Measurements from ENCODE around the gene PDP2.
A peak's percentile ranks its signal among the peaks of the same experiment; 100 is the strongest.

PDP2 gene

GRCh38 chr16:66928702-66929388, 48.5 kb downstream of the PDP2 start:
- peak; percentile 68 to 78 for DNase-seq

DNA sequence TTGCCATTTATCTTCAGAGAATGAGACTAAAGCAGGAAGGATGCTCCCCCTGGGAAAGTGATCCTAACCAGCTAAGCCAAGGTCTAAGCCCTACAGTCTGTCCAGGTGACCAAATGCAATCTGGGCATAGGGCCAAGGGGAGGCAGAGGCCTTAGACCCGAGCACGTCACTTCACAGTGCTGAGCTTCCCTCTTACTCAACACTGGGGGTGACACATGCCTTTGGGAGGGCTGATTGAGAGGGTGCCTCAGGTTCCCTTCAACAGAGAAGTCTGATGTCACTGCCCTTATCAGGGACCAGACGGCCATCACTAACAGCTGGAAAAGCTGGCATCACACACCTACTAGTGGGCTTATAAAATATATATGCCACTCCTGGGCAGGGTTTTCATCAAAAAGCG, 49.9 kb downstream of the PDP2 start:
- peak; percentile 38 for TF ChIP-seq POLR2A (IDR thresholded peaks at IDR 0.05; ENCODE audit: low read length)
- TF ChIP-seq GATA1 (IDR thresholded peaks at IDR 0.05; ENCODE audit: low read depth, low read length), result no peak
- DNase-seq, result peak; percentile 86 to 94

More at GRCh38 chr16:66928702-66929388, 48.5 kb downstream of the PDP2 start:
- no peak for TF ChIP-seq GATA1 (IDR thresholded peaks at IDR 0.05; ENCODE audit: low read depth, low read length)
- TF ChIP-seq POLR2A (IDR thresholded peaks at IDR 0.05; ENCODE audit: low read length), result no peak

DNA sequence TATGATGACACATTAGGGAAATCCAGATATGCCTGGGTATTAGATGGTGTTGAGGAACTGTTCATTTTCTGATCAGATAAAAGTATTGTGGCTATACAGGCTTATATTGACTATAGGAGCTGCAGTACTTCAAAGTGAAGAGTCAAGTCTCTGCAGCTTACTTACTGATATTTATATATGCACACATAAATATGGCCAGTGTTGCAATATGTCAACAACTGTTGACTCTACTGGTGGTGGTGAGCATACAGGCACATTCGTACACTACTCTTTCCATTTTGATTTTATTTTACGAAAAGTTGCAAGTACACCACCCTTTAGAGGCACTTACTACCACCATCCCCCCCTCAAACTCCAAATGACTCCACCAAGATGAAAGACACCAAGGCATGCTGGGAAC, 51.4 kb downstream of the PDP2 start:
- no peak for DNase-seq
- no peak for TF ChIP-seq POLR2A (IDR thresholded peaks at IDR 0.05; ENCODE audit: low read length)
- no peak for TF ChIP-seq GATA1 (IDR thresholded peaks at IDR 0.05; ENCODE audit: low read depth, low read length)

DNA sequence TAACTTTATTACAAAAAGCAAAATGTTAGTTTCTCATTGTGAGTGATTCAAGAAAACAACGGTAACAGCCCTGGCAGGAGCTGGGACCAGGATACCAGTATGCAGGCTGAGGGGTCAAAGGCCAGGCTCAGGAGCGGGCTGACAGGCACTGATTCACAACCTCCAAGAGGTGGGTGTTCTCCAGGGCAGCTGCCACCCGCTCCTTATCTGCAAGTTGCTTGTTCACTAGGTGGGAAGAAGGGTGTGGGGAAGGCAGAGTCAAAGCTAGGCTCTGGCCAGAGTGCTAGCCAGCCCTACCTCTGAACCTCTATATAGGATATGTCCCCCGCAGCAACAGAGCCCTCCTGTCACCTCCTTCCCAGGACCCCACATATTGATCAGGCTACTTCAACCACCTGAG, 51.8 kb downstream of the PDP2 start:
- peak; percentile 26 to 51 for DNase-seq
- no peak for TF ChIP-seq GATA1 (IDR thresholded peaks at IDR 0.05; ENCODE audit: low read depth, low read length)
- no peak for TF ChIP-seq POLR2A (IDR thresholded peaks at IDR 0.05; ENCODE audit: low read length)

- DNase-seq, result no peak
- TF ChIP-seq GATA1 (IDR thresholded peaks at IDR 0.05; ENCODE audit: low read depth, low read length) (no peak), POLR2A (IDR thresholded peaks at IDR 0.05; ENCODE audit: low read length) (no peak)
These were observed 53.4 kb downstream of the PDP2 start for GRCh38 chr16:66933776-66934137.

DNA sequence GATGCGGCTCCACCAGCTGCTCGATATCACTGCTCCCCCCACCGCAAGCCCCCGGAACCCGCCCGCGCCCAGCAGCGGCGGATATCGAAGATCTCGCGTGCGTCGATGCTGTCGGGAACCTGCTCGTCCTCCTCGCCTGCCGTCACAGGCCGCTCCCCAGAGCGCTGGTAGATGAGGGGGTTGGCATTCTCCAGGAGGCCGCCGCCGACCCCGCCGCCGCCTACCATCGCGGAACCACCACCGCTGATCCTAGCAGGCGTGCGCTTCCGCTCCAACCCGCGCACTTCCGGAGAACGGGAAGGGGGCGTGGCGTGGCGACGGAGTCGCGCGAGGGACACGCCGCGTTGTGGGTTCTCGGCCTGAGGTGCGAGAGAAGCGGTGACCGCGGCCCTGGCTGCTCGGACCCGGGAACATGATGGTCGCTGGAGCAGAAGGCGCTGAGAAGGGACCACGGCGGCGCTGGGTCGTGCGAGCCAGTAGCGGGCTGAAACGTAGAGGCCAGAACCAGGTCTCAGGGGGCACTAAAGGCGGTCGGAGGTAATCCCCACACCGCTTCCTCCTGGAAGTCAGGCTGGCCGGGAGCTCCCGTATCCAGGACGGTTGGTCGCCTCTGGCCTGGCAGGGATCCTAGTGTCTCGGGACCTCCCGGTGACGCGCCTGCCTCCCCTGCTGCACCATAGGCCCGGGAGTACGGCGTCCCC, 54.0 kb downstream of the PDP2 start, which contains the start of gene CIAO2B:
Gene CIAO2B (minus strand): TSS at position 265 of the 701 bp plus-strand sequence. CDS start 38 bp downstream, at position 227.
- TF ChIP-seq GATA1 (IDR thresholded peaks at IDR 0.05; ENCODE audit: low read depth, low read length) (no peak), POLR2A (IDR thresholded peaks at IDR 0.05; ENCODE audit: low read length) (peak; percentile 83)
- DNase-seq, result peak; percentile 90 to 93

DNA sequence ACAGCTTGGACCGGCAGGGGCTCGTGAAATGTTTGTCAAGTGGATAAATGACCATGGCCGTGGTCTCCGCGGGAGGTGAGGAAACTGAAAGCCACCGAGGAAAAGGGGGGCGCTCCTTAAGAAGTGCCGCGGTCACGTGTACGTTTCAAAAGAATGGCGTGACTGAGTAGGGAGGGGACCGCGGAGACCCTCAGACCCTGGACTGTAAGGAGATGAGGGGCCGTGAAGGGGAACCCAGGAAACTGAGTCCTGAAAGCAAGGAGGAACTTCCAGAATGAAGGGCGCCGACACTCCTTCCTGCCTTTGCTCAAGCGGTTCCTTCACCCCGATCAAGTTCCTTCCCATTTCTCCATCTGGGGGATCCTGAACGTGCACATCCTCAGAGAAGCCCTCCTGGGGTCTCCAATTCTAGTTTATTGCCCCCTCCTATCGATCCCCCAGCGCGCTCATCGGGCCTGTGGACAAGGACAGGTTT, 54.6 kb downstream of the PDP2 start:
- peak in 1 of 2 experiments; percentile 48 for DNase-seq

DNA sequence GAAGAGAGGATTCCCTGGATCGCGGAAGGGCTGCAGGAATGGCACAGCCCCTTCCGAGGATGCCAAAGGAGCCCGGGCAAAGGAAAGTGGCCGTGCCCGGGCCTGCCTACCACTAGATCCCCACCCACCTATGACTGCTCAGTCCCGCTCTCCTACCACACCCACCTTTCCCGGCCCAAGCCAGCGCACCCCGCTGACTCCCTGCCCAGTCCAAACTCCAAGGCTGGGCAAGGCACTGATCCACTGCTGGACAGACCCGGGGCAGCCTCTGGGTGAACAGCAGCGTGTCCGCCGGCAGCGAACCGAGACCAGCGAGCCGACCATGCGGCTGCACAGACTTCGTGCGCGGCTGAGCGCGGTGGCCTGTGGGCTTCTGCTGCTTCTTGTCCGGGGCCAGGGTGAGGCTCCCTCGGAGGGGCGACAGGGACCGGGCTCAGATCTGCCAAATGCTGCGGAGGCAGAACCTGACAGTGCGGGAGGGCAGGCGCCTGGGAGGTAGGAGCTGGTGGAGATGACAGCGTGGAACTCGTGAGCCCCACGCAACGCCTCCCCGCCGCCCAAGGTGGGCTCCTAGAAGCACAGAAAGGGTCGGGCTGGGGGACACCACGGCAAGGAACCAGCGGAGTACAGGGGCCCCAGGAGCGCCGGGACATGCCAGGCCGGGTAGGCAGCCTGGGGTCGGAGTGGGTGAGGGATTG, 55.1 kb downstream of the PDP2 start, which contains the start of gene CES2:
Gene CES2 (plus strand): TSS at position 203 of the 698 bp plus-strand sequence. CDS start 120 bp downstream, at position 323.
- no peak for TF ChIP-seq GATA1 (IDR thresholded peaks at IDR 0.05; ENCODE audit: low read depth, low read length)
- TF ChIP-seq POLR2A (IDR thresholded peaks at IDR 0.05; ENCODE audit: low read length), result no peak
- peak in 1 of 2 experiments; percentile 46 for DNase-seq

GRCh38 chr16:66936462-66936861, 56.1 kb downstream of the PDP2 start:
- no peak for TF ChIP-seq GATA1 (IDR thresholded peaks at IDR 0.05; ENCODE audit: low read depth, low read length)
- TF ChIP-seq POLR2A (IDR thresholded peaks at IDR 0.05; ENCODE audit: low read length), result no peak
- DNase-seq, result no peak

- DNase-seq, result peak; percentile 67 to 81
- TF ChIP-seq GATA1 (IDR thresholded peaks at IDR 0.05; ENCODE audit: low read depth, low read length) (no peak), POLR2A (IDR thresholded peaks at IDR 0.05; ENCODE audit: low read length) (no peak)
These were observed 56.7 kb downstream of the PDP2 start for GRCh38 chr16:66936889-66937554.

GRCh38 chr16:66937725-66938337, 57.5 kb downstream of the PDP2 start:
- TF ChIP-seq GATA1 (IDR thresholded peaks at IDR 0.05; ENCODE audit: low read depth, low read length) (no peak), POLR2A (IDR thresholded peaks at IDR 0.05; ENCODE audit: low read length) (no peak)
- DNase-seq, result no peak

GRCh38 chr16:66939366-66939765, 59.1 kb downstream of the PDP2 start:
- no peak for DNase-seq
- TF ChIP-seq POLR2A (IDR thresholded peaks at IDR 0.05; ENCODE audit: low read length) (no peak), GATA1 (IDR thresholded peaks at IDR 0.05; ENCODE audit: low read depth, low read length) (no peak)

GRCh38 chr16:66940236-66940635, 59.9 kb downstream of the PDP2 start:
- no peak for TF ChIP-seq GATA1 (IDR thresholded peaks at IDR 0.05; ENCODE audit: low read depth, low read length)
- no peak for TF ChIP-seq POLR2A (IDR thresholded peaks at IDR 0.05; ENCODE audit: low read length)
- DNase-seq, result no peak
